Esophagus squamous epithelium (tissue), 4 donors: Measurements from ENCODE around the gene GALNT2.

Source experiments
- CTCF ChIP-seq, 6 experiments: fragments of 450-650 bp in 4 of 6; fragments of 200-600 bp in 2 of 6; sonication (generic) in 2 of 6; IDR thresholded peaks; one replicate each; pipeline ENCODE4 v1.5.1; 2016 to 2019; ENCODE audit warnings: antibody characterized with exemption in 6 of 6, mild to moderate bottlenecking in 4 of 6, moderate library complexity in 4 of 6
- POLR2A ChIP-seq, 4 donors: fragments of 450-650 bp; IDR thresholded peaks; one replicate each; pipeline ENCODE4 v1.6.1; 2017; ENCODE audit warnings: antibody characterized with exemption in 4 of 4, mild to moderate bottlenecking in 4 of 4, moderate library complexity in 3 of 4

GRCh38 chr1:230261928-230262650 lies 195.1 kb downstream of the GALNT2 start:
- TF ChIP-seq CTCF (IDR thresholded peaks at IDR 0.05) (no peak), POLR2A (IDR thresholded peaks at IDR 0.05) (no peak)
